Calu3 (cell line): ENCODE results near the gene MKNK2. TPM values are rescaled to one million over a fixed set of nuclear protein-coding genes. Genes with fewer than 3 reads are reported as not detected.

ENCODE experiments used
- BruUV-seq: library from RNA; stranded (reverse); fragments of 400-500 nt; replicated peaks from 2 replicates; lab custom pipeline; 2021; lab: Mats Ljungman, UMichigan
- CTCF ChIA-PET: fragments of 300-600 bp; sonication (Branson Sonifier 250); formaldehyde crosslinking; loops from one replicate; lab custom pipeline; 2022; ENCODE audit warnings: antibody characterized with exemption; lab: Charles Lee
- DNase-seq: peaks from one replicate; pipeline ENCODE4 v3.0.0; 2022
- H3K27ac Mint-ChIP-seq: one replicate; pipeline ENCODE4 v1.8.0; 2022; ENCODE audit warnings: mixed read lengths; ENCODE audit not compliant: unreplicated experiment
- H3K27me3 Mint-ChIP-seq: one replicate; pipeline ENCODE4 v1.8.0; 2022; ENCODE audit warnings: mixed read lengths; ENCODE audit not compliant: unreplicated experiment
- H3K36me3 Mint-ChIP-seq: one replicate; pipeline ENCODE4 v1.8.0; 2022; ENCODE audit warnings: mild to moderate bottlenecking, moderate library complexity, mixed read lengths; ENCODE audit not compliant: insufficient read depth, unreplicated experiment
- H3K4me1 Mint-ChIP-seq: one replicate; pipeline ENCODE4 v1.8.0; 2022; ENCODE audit warnings: mild to moderate bottlenecking, low read depth, mixed read lengths; ENCODE audit not compliant: unreplicated experiment
- H3K4me3 Mint-ChIP-seq: one replicate; pipeline ENCODE4 v1.8.0; 2022; ENCODE audit warnings: mild to moderate bottlenecking, low read depth, moderate library complexity, mixed read lengths; ENCODE audit not compliant: unreplicated experiment
- H3K9me3 Mint-ChIP-seq: one replicate; pipeline ENCODE4 v1.8.0; 2022; ENCODE audit warnings: low read depth, mixed read lengths; ENCODE audit not compliant: unreplicated experiment
- intact Hi-C: fragments of 100-400 bp; cut with micrococcal nuclease; formaldehyde crosslinking; loops from one replicate; pipeline ENCODE4 v1.10.0; 2022; ENCODE audit not compliant: unreplicated experiment
- total RNA-seq: library from RNA; stranded (reverse); gene quantifications from 2 replicates; pipeline ENCODE4 v1.2.3, GENCODE V29; 2022
- TF ChIP-seq, protein P1 (sequence below): fragments of 200-600 bp; IDR thresholded peaks from one replicate; pipeline ENCODE4 v1.8.0; 2022; ENCODE audit warnings: antibody characterized with exemption; ENCODE audit not compliant: unreplicated experiment

MKNK2 gene
- total RNA-seq, 1 experiment from 2014 or later = 96.0 TPM

GRCh38 chr19:2041433-2041682 lies 9.7 kb downstream of the MKNK2 start:
- Mint-ChIP-seq H3K9me3 (no peaks in the 10 kb centered on the region), H3K4me3 (no peak overlapping the region), H3K4me1 (no peaks in the 10 kb centered on the region), H3K36me3 (peaks cover 64% of the 10 kb centered on the region), H3K27me3 (no peaks in the 10 kb centered on the region), H3K27ac (no peak overlapping the region)
- BruUV-seq = no TSS peak
- TF ChIP-seq, protein P1, sequence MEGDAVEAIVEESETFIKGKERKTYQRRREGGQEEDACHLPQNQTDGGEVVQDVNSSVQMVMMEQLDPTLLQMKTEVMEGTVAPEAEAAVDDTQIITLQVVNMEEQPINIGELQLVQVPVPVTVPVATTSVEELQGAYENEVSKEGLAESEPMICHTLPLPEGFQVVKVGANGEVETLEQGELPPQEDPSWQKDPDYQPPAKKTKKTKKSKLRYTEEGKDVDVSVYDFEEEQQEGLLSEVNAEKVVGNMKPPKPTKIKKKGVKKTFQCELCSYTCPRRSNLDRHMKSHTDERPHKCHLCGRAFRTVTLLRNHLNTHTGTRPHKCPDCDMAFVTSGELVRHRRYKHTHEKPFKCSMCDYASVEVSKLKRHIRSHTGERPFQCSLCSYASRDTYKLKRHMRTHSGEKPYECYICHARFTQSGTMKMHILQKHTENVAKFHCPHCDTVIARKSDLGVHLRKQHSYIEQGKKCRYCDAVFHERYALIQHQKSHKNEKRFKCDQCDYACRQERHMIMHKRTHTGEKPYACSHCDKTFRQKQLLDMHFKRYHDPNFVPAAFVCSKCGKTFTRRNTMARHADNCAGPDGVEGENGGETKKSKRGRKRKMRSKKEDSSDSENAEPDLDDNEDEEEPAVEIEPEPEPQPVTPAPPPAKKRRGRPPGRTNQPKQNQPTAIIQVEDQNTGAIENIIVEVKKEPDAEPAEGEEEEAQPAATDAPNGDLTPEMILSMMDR = no peak
- no peak for DNase-seq
- intact Hi-C loops = no loop called here
- CTCF ChIA-PET = no interaction called here

DNA sequence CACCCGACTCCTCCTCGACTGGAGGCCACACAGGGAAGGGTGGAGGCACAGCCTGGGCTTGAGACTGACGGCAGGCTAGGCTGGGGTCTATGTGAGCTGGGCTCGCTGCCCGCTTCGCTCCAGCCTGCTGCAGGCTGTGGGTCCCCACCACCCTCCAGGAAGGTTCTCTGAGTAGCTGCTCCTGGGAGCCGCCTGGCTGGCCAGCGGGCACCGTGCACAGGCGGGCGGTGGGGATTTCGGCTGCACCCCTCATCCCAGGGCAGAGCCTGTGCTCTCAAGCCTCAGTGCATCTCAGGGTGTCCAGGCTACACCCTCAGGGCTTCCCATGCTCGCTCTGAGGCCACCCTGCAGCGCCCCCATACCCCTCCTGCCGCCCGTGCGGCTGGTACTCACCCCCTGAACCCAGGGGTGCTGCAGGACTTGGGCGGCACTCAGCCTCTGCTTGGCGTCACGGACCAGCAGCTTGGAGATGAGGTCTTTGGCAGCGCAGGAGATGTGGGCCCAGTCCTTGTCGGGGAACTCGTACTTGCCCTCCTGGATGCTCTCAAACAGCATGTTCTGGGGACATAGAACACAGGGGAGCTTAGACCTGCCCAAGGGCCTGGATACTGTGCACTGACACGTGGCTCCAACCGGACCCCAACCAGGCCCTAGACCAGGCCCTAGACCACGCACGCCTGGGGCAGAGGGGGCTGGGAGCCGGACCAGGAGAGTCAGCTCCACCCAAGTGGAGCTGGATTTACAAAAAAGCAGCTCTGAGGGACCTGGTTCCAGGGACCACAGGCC lies 10.2 kb downstream of the MKNK2 start:
- no TSS peak for BruUV-seq
- no peak for DNase-seq
- intact Hi-C loops = no loop called here
- Mint-ChIP-seq H3K4me3 (no peak overlapping the region), H3K36me3 (peaks cover 59% of the 10 kb centered on the region), H3K9me3 (no peaks in the 10 kb centered on the region), H3K27me3 (no peaks in the 10 kb centered on the region), H3K27ac (no peak overlapping the region), H3K4me1 (no peaks in the 10 kb centered on the region)
- CTCF ChIA-PET = no interaction called here
- TF ChIP-seq, protein P1 = no peak

- peaks cover 54% of the 10 kb centered on the region for H3K36me3 Mint-ChIP-seq
- DNase-seq = no peak
- no peak overlapping the region for H3K4me3 Mint-ChIP-seq
- peaks cover 2% of the 10 kb centered on the region for H3K9me3 Mint-ChIP-seq
- no peaks in the 10 kb centered on the region for H3K4me1 Mint-ChIP-seq
- H3K27me3 Mint-ChIP-seq = no peaks in the 10 kb centered on the region
- CTCF ChIA-PET = interaction anchor here (1.1 kb wide), 1 partner anchor 30 kb away, joined by 3 read pairs; no protein-coding TSS in a partner anchor
- intact Hi-C loops = no loop called here
- no TSS peak for BruUV-seq
- TF ChIP-seq, protein P1 = no peak
- H3K27ac Mint-ChIP-seq = no peak overlapping the region
These were observed 10.9 kb downstream of the MKNK2 start for GRCh38 chr19:2039959-2040646.

DNA sequence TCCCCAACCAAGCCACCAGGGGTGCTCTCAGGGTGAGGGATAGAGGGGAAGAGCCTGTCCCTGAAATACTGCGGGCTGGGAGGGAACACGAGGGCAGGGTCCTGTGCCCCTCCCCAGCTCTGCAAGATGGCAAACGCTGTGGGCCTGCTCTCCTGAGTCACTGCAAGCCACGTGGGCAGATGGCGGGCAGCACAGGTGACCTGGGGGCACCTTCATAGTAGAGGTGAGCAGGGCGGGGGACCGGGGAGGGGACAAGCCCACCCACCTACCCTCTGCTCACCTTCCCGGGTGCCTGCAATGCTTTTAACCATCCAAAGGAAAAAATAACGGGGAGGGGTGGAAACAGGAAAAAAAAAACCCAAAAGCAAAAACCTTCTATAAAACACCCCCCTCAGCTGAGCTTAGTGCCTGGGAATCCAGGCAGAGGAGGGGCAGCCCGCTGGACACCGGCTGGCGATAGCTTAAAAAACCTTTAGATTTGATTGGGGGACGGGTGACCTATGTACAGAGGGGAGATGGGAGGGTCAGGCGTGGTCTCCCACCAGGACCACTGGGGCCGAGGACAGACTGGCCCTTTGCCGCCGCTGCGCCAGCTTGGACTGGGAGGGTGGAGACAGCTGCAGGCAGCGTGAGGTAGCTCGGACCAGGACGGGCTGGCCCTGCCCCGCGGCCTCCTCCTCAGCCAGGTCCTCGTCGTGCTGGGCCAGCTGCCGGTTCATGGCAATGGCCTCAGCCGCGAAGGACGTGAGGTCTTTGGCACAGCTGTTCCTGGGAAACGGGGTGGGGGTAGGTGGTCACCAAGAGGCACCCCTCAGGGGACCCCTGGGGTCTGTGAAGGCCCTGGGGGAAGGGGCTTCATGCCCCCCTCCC lies 11.7 kb downstream of the MKNK2 start:
- no peak overlapping the region for H3K27ac Mint-ChIP-seq
- intact Hi-C loops = no loop called here
- no peak for DNase-seq
- H3K27me3 Mint-ChIP-seq = no peaks in the 10 kb centered on the region
- H3K4me1 Mint-ChIP-seq = no peaks in the 10 kb centered on the region
- peaks cover 2% of the 10 kb centered on the region for H3K9me3 Mint-ChIP-seq
- peaks cover 50% of the 10 kb centered on the region for H3K36me3 Mint-ChIP-seq
- TF ChIP-seq, protein P1 = no peak
- BruUV-seq = TSS peak; percentile 8
- no peak overlapping the region for H3K4me3 Mint-ChIP-seq
- CTCF ChIA-PET = interaction anchor here (0.5 to 1.1 kb wide), 2 partner anchors 31 to 61 kb away, joined by 3 read pairs; no protein-coding TSS in a partner anchor
